HCT116 (cell line): Measurements from ENCODE around the gene ADM2. TPM values are rescaled to one million over a fixed set of nuclear protein-coding genes. Genes with fewer than 3 reads are reported as not detected.

Experiments used
- ATAC-seq: fragments of 200-7000 bp; cut with Tn5 transposase; 2 replicates; pipeline ENCODE4 v1.9.1; 2020; ENCODE audit warnings: mild to moderate bottlenecking, moderate library complexity
- BruUV-seq: library from RNA; stranded (reverse); fragments of 400-500 nt; replicated peaks from 2 replicates; lab custom pipeline; 2021; lab: Mats Ljungman, UMichigan
- CTCF ChIA-PET: fragments of 300-600 bp; sonication (Branson Sonifier 250); formaldehyde crosslinking; loops from one replicate; lab custom pipeline; 2021; ENCODE audit warnings: antibody characterized with exemption; lab: Charles Lee
- POLR2A ChIA-PET: fragments of 300-600, 350-600 bp; sonication (Branson Sonifier 250); formaldehyde crosslinking; loops from one replicate; lab custom pipeline; 2021; ENCODE audit warnings: antibody characterized with exemption; lab: Charles Lee
- RAD21 ChIA-PET, 2 experiments: fragments of 300-600 bp; sonication (Branson Sonifier 250); formaldehyde crosslinking; loops; one replicate each; lab custom pipeline; 2023; ENCODE audit warnings: low total read pairs in 2 of 2; ENCODE audit not compliant: uncharacterized antibody in 2 of 2, unreplicated experiment in 2 of 2, low non-redundant PET in 1 of 2; lab: Charles Lee
- DNase-seq: peaks from one replicate; pipeline ENCODE4 v3.0.0-alpha.2; 2010; ENCODE audit warnings: low read depth, low spot score
- H2AFZ ChIP-seq: fragments of 200-600 bp; shearing (Covaris generic), sonication (generic); 2 replicates; pipeline ENCODE4 v1.6.1; 2017; ENCODE audit warnings: low read depth, mixed run types, mixed read lengths, antibody characterized with exemption, low read length; ENCODE audit not compliant: poor library complexity, severe bottlenecking
- H3K27ac ChIP-seq: 2 replicates; pipeline ENCODE4 v1.5.1; 2012; ENCODE audit warnings: low read depth, low read length
- H3K27me3 ChIP-seq: fragments of 200-600 bp; sonication (generic); 2 replicates; pipeline ENCODE4 v1.6.1; 2016; ENCODE audit warnings: mixed run types, low read length, mixed read lengths; ENCODE audit not compliant: insufficient read depth
- H3K36me3 ChIP-seq, 2 experiments: fragments of 200-500 bp in 1 of 2; fragments of 200-600 bp in 1 of 2; sonication (Bioruptor generic) in 1 of 2; sonication (generic) in 1 of 2; 2 replicates each; pipeline versions ENCODE4 v1.5.1 to v1.6.1; 2014 to 2016; ENCODE audit warnings: low read length in 2 of 2, inconsistent platforms in 1 of 2, mixed read lengths in 1 of 2, mixed run types in 1 of 2; ENCODE audit not compliant: insufficient read depth in 2 of 2, control insufficient read depth in 1 of 2
- H3K4me1 ChIP-seq, 2 experiments: fragments of 200-600 bp in 1 of 2; sonication (generic) in 1 of 2; 2 replicates each; pipeline versions ENCODE4 v1.5.1 to v1.6.1; 2012 to 2017; ENCODE audit warnings: low read length in 2 of 2, inconsistent platforms in 1 of 2, mild to moderate bottlenecking in 1 of 2, mixed read lengths in 1 of 2, mixed run types in 1 of 2, moderate library complexity in 1 of 2; ENCODE audit not compliant: insufficient read depth in 2 of 2, control insufficient read depth in 1 of 2
- H3K4me2 ChIP-seq: fragments of 200-600 bp; sonication (generic); 2 replicates; pipeline ENCODE4 v1.6.1; 2017; ENCODE audit warnings: mixed run types, low read length, mixed read lengths
- H3K4me3 ChIP-seq, 2 experiments: fragments of 200-600 bp in 1 of 2; sonication (generic) in 1 of 2; replicated peaks in 1 of 2; 2 replicates each; pipeline ENCODE4 v1.5.1; 2011 to 2016; ENCODE audit warnings: low read length in 2 of 2, control low read depth in 1 of 2, low read depth in 1 of 2, mild to moderate bottlenecking in 1 of 2, mixed read lengths in 1 of 2, mixed run types in 1 of 2
- H3K79me2 ChIP-seq: fragments of 200-600 bp; sonication (generic); 2 replicates; pipeline ENCODE4 v1.6.1; 2017; ENCODE audit warnings: mild to moderate bottlenecking, mixed run types, low read length, moderate library complexity, mixed read lengths; ENCODE audit not compliant: insufficient read depth
- H3K9ac ChIP-seq: fragments of 200-600 bp; sonication (generic); 2 replicates; pipeline ENCODE4 v1.6.1; 2016; ENCODE audit warnings: low read length, mixed read lengths
- H3K9me2 ChIP-seq: fragments of 200-600 bp; sonication (generic), shearing (Covaris generic); 2 replicates; pipeline ENCODE4 v1.6.1; 2017; ENCODE audit warnings: mixed run types, mild to moderate bottlenecking, moderate library complexity; ENCODE audit not compliant: insufficient read depth
- H3K9me3 ChIP-seq, 2 experiments: fragments of 200-500 bp in 1 of 2; fragments of 200-600 bp in 1 of 2; sonication (Bioruptor generic) in 1 of 2; sonication (generic) in 1 of 2; 2 replicates each; pipeline ENCODE4 v1.6.1; 2014 to 2017; ENCODE audit warnings: low read length in 2 of 2, mixed read lengths in 2 of 2, inconsistent platforms in 1 of 2, low read depth in 1 of 2, mild to moderate bottlenecking in 1 of 2, mixed run types in 1 of 2, moderate library complexity in 1 of 2; ENCODE audit not compliant: control insufficient read depth in 1 of 2, insufficient read depth in 1 of 2
- H4K20me1 ChIP-seq: fragments of 200-600 bp; sonication (generic), shearing (Covaris generic); 2 replicates; pipeline ENCODE4 v1.6.1; 2017; ENCODE audit warnings: mixed run types, mild to moderate bottlenecking, moderate library complexity; ENCODE audit not compliant: insufficient read depth
- CEBPB ChIP-seq: IDR thresholded peaks from 2 replicates; pipeline ENCODE4 v1.6.1; 2012; ENCODE audit warnings: low read depth
- EGR1 ChIP-seq: IDR thresholded peaks from 2 replicates; pipeline ENCODE4 v1.6.1; 2012; ENCODE audit warnings: low read depth
- ELF1 ChIP-seq: IDR thresholded peaks from 2 replicates; pipeline ENCODE4 v1.6.1; 2012; ENCODE audit warnings: low read depth, borderline replicate concordance
- EZH2 ChIP-seq: fragments of 200-600 bp; sonication (generic); IDR thresholded peaks from 2 replicates; pipeline ENCODE4 v1.6.1; 2017; ENCODE audit warnings: antibody characterized with exemption, mixed run types
- EZH2phosphoT487 ChIP-seq: fragments of 200-600 bp; IDR thresholded peaks from 2 replicates; pipeline ENCODE4 v1.6.1; 2018; ENCODE audit warnings: antibody characterized with exemption, borderline replicate concordance
- FOSL1 ChIP-seq: IDR thresholded peaks from 2 replicates; pipeline ENCODE4 v1.6.1; 2012; ENCODE audit warnings: low read depth
- POLR2A ChIP-seq: IDR thresholded peaks from 2 replicates; pipeline ENCODE4 v1.7.0; 2011; ENCODE audit warnings: borderline replicate concordance; ENCODE audit not compliant: insufficient read depth, insufficient read length; ENCODE audit errors: extremely low read depth
- POLR2AphosphoS5 ChIP-seq: IDR thresholded peaks from 2 replicates; pipeline ENCODE4 v1.6.1; 2011; ENCODE audit warnings: mild to moderate bottlenecking, low read depth, low read length, moderate library complexity
- RAD21 ChIP-seq: IDR thresholded peaks from 2 replicates; pipeline ENCODE4 v1.6.1; 2012; ENCODE audit warnings: low read depth, mild to moderate bottlenecking
- REST ChIP-seq: IDR thresholded peaks from 2 replicates; pipeline ENCODE4 v1.6.1; 2012; ENCODE audit warnings: low read depth
- SIN3A ChIP-seq: IDR thresholded peaks from 2 replicates; pipeline ENCODE4 v1.6.1; 2012; ENCODE audit warnings: low read depth
- SP1 ChIP-seq: IDR thresholded peaks from 2 replicates; pipeline ENCODE4 v1.6.1; 2012; ENCODE audit warnings: low read depth
- SRF ChIP-seq: IDR thresholded peaks from 2 replicates; pipeline ENCODE4 v1.6.1; 2012; ENCODE audit warnings: low read depth
- TCF7L2 ChIP-seq: IDR thresholded peaks from 2 replicates; pipeline ENCODE4 v1.7.0; 2011; ENCODE audit warnings: borderline replicate concordance, inconsistent platforms; ENCODE audit not compliant: insufficient read depth, insufficient read length; ENCODE audit errors: extremely low read depth
- ZFX ChIP-seq: fragments of 450-650 bp; IDR thresholded peaks from 2 replicates; pipeline ENCODE4 v1.6.1; 2017
- intact Hi-C: fragments of 100-400 bp; cut with micrococcal nuclease; formaldehyde crosslinking; loops from 2 replicates; pipeline ENCODE4 v1.10.0; 2022
- total RNA-seq: library from RNA; stranded (reverse); gene quantifications from one replicate; pipeline ENCODE4 v1.2.1, GENCODE V29; 2021; ENCODE audit not compliant: unreplicated experiment
- TF ChIP-seq, protein P1 (sequence below), 3 experiments: fragments of 200-600 bp in 1 of 3; sonication (generic) in 1 of 3; IDR thresholded peaks in 2 of 3; conservative IDR thresholded peaks in 1 of 3; 2 replicates each; pipeline ENCODE4 v1.5.1; 2012 to 2017; ENCODE audit warnings: low read depth in 2 of 3, low read length in 2 of 3, antibody characterized with exemption in 1 of 3, borderline replicate concordance in 1 of 3, control low read depth in 1 of 3, mild to moderate bottlenecking in 1 of 3, mixed read lengths in 1 of 3, mixed run types in 1 of 3, moderate library complexity in 1 of 3; ENCODE audit not compliant: insufficient read depth in 1 of 3
- TF ChIP-seq, protein P2 (sequence below): IDR thresholded peaks from 2 replicates; pipeline ENCODE4 v1.6.1; 2012

Gene ADM2
- total RNA-seq, 1 experiment from 2014 or later: 12.8 TPM

- intact Hi-C loops: no loop called here
- peaks cover 61% of the 10 kb centered on the region for H3K79me2 ChIP-seq
- no TSS peak for BruUV-seq
- RAD21 ChIA-PET: no interaction called here
- no peaks in the 10 kb centered on the region for H3K9me3 ChIP-seq
- no peak for ATAC-seq
- no peaks in the 10 kb centered on the region; a peak in 2 of 4 replicates for H3K36me3 ChIP-seq
- H3K9ac ChIP-seq: no peak overlapping the region
- H2AFZ ChIP-seq: no peak overlapping the region
- CTCF ChIA-PET: no interaction called here
- peaks cover 30 to 56% of the 10 kb centered on the region in 2 experiments for H3K4me1 ChIP-seq
- no peaks in the 10 kb centered on the region for H3K27me3 ChIP-seq
- H4K20me1 ChIP-seq: peaks cover 6% of the 10 kb centered on the region; the same call in 1 of the 2 replicates
- no peak overlapping the region for H3K27ac ChIP-seq
- no peak overlapping the region for H3K4me3 ChIP-seq
- no peaks in the 10 kb centered on the region for H3K9me2 ChIP-seq
- no peak for DNase-seq
- H3K4me2 ChIP-seq: no peak overlapping the region
- TF ChIP-seq SIN3A: no peak
- TF ChIP-seq, protein P1, sequence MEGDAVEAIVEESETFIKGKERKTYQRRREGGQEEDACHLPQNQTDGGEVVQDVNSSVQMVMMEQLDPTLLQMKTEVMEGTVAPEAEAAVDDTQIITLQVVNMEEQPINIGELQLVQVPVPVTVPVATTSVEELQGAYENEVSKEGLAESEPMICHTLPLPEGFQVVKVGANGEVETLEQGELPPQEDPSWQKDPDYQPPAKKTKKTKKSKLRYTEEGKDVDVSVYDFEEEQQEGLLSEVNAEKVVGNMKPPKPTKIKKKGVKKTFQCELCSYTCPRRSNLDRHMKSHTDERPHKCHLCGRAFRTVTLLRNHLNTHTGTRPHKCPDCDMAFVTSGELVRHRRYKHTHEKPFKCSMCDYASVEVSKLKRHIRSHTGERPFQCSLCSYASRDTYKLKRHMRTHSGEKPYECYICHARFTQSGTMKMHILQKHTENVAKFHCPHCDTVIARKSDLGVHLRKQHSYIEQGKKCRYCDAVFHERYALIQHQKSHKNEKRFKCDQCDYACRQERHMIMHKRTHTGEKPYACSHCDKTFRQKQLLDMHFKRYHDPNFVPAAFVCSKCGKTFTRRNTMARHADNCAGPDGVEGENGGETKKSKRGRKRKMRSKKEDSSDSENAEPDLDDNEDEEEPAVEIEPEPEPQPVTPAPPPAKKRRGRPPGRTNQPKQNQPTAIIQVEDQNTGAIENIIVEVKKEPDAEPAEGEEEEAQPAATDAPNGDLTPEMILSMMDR (IDR thresholded peaks at IDR 0.05 in 2 of 3, conservative IDR thresholded peaks at IDR 0.05 in 1 of 3; ENCODE audit: borderline replicate concordance in 1 of 3, insufficient read depth in 1 of 3, low read depth in 2 of 3, low read length in 2 of 3): no peak
- TF ChIP-seq CEBPB: no peak
- TF ChIP-seq SRF: no peak
- TF ChIP-seq RAD21: no peak
- TF ChIP-seq FOSL1: no peak
- no peak for TF ChIP-seq TCF7L2
- TF ChIP-seq, protein P2, sequence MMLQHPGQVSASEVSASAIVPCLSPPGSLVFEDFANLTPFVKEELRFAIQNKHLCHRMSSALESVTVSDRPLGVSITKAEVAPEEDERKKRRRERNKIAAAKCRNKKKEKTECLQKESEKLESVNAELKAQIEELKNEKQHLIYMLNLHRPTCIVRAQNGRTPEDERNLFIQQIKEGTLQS: no peak
- TF ChIP-seq ELF1: no peak
- TF ChIP-seq EZH2phosphoT487: no peak
- TF ChIP-seq REST: no peak
- no peak for TF ChIP-seq SP1
- TF ChIP-seq EZH2: no peak
- TF ChIP-seq ZFX: no peak
- TF ChIP-seq POLR2AphosphoS5: no peak
- no peak for TF ChIP-seq EGR1
- no peak for TF ChIP-seq POLR2A
- POLR2A ChIA-PET: no interaction called here
Observed at GRCh38 chr22:50471962-50472361, 9.4 kb upstream of the ADM2 start.
